ENCODE data around the gene AMMECR1.
"Not testable (repeated sequence)": the region's sequence is repeated elsewhere in the genome, so short reads cannot be mapped to it uniquely, and the experiment has no call there.

AMMECR1 gene

GRCh38 chrX:110162131-110162530 is 155.8 kb downstream of the AMMECR1 start:
- DNase-seq = no peak

- DNase-seq = no peak
These were observed 156.6 kb downstream of the AMMECR1 start for GRCh38 chrX:110161361-110161686.

DNA sequence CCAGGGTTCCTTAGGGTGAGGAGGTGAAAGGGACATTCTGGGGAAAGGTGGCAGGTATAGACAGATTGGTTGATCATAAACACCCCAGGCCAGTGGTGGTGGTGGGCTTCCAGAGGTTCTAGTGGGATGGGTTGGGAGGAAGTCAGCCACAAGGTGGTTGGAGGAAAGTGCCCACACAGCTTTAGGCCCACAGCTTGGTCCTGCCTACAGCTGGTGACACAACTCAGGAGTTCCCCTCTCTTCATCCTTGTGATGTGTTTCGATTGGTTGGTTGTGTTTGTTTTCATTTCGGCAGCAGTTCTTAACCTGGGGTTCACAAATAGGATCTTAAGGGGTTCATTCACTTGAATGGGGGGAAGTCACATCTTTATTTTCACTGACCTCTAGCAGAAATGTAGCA is 158.0 kb downstream of the AMMECR1 start:
- no peak for DNase-seq

- no peak for DNase-seq
These were observed 158.7 kb downstream of the AMMECR1 start for GRCh38 chrX:110159235-110159634.

- no peak for DNase-seq
These were observed 160.4 kb downstream of the AMMECR1 start for GRCh38 chrX:110157444-110157843.

DNA sequence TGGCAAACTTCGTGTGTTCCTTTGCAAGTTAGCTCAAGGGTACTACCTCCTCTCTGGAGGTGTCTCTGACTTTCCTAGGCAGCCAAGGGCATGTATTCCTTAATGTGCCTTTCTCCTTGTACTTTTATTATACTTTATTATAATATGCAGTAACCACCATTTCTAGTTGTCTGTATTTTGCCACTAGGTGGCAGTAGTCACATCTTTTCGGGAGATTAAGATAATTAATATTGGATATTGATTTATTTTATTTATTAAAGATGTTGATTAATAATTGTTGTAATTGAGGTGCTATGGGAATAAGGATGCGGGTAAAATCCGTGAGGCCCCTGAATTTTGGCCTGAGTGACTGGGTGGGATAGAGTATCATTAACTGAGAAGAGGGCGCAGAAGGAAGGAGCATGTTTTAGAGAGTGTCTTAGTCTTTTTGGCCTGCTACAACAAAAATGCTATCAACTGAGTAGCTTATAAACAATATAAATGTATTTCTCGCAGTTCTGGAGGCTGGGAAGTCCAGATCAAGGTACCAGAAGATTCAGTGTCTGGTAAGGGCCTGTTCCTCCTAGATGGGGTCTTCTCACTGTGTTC is 161.6 kb downstream of the AMMECR1 start:
- no peak for DNase-seq

- DNase-seq = no peak
These were observed 162.1 kb downstream of the AMMECR1 start for GRCh38 chrX:110155759-110156158.

DNA sequence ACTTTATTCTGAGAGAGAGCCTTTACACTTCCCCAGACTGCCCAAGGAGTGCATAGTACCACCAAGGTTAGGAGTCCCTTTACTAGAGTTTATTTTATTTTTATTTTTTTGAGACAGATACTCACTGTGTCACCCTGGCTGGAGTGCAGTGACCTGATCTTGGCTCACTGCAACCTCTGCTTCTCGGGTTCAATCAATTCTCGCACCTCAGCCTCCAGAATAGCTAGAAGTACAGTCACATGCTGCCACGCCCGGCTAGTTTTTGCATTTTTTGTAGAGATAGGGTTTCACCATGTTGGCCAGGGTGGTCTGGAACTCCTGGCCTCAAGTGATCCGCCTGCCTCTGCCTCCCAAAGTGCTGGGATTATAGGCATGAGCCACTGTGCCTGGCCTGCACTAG is 163.6 kb downstream of the AMMECR1 start:
- not testable (repeated sequence) for DNase-seq

GRCh38 chrX:110153896-110154295 is 164.0 kb downstream of the AMMECR1 start:
- no peak for DNase-seq

DNA sequence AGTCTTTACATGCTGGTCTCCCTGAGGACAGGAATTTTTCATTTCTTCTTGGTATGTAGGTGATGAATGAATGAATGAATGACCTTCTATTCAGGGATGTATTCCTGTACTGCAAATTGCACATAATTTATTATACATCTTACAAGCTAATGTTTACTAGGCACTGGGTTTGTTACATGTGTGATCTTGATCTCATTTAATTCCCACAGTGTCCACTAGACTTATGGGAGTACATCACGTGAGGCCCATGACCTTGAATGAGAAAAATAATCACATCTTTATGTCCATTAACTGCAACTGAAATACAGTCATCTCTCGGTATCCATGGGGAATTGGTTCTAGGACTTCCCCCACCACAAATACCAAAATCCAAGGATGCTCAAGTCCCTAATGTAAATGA is 164.6 kb downstream of the AMMECR1 start:
- no peak for DNase-seq

DNA sequence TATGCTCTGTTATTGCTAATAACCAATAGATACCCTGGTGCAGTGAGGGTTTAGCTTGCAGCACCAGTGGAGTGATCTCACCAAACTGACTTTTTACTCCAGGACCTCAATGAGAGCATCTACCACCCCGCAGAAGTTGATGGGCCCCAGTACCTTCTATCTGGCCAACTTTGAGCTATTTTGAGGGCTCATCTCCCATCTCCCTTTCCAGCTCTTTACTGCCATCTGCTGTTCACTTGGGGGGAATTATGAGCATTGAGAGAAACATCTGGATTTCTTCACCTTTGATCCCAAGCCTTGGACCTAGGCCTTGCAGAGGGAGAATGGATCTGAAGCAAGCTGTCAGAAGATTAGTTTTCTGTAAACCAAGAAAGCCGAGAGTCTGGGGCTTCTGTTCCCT is 171.4 kb downstream of the AMMECR1 start:
- DNase-seq = no peak

DNA sequence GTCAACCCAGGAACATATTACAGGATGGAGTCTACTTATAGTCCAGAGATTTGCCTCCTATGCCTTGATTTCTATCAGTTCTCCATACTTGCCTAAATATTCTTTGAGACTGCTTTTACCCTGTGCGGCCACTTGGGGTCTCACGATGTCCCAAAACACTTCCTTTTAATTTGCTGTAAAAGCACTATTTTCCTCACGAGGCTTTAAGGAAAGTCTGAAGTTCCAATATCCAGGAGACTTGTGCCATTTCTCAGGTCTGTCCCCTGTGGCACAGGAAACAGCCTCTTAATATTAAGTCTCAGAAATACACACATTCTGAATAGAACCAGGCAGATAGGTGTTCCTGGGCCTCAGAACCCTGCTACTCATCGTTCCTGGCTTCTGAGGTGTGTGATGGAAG is 172.0 kb downstream of the AMMECR1 start:
- DNase-seq = no peak

DNA sequence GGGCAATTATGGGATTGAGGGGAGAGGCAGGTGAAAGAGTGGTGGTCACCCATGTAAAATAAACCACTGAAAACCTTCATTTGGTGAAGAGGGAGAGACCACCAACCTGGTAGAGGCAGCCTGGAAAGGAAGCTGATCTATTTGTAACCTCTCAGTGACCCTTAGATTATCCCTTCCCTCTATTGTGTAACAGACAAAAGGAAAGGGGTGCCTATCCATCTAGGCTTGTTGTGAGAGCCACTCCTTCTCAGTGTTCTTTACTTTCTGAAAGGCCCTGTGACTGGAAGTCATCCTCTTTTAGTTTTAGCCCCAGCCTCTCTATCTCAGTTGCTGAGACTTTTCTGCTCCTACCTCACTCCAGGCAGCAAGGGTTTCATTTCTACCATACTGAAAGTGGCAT is 172.6 kb downstream of the AMMECR1 start:
- DNase-seq = no peak

Measured in SIG-M5 (cell line).